PC-3 (cell line): Measurements from ENCODE around the gene FAT2. TPM values are rescaled to one million over a fixed set of nuclear protein-coding genes. Genes with fewer than 3 reads are reported as not detected.
A peak's percentile ranks its signal among the peaks of the same experiment; 100 is the strongest.

ENCODE experiments used
- ATAC-seq: fragments of 200-7000 bp; cut with Tn5 transposase; 2 replicates; pipeline ENCODE4 v1.9.1; 2020; ENCODE audit warnings: mild to moderate bottlenecking, moderate library complexity
- Bru-seq: library from RNA; stranded (reverse); fragments of 400-500 nt; gene quantifications from one replicate; lab custom pipeline; 2021; lab: Mats Ljungman, UMichigan
- BruChase-seq, 2 experiments: library from RNA; stranded (reverse); fragments of 400-500 nt; gene quantifications; one replicate each; lab custom pipeline; 2021; lab: Mats Ljungman, UMichigan
- BruUV-seq: library from RNA; stranded (reverse); fragments of 400-500 nt; replicated peaks from 2 replicates; lab custom pipeline; 2021; lab: Mats Ljungman, UMichigan
- CTCF ChIA-PET: fragments of 300-600 bp; sonication (Branson Sonifier 250); formaldehyde crosslinking; loops from one replicate; lab custom pipeline; 2022; ENCODE audit warnings: antibody characterized with exemption; lab: Charles Lee
- POLR2A ChIA-PET: fragments of 300-600 bp; sonication (Branson Sonifier 250); formaldehyde crosslinking; loops from one replicate; lab custom pipeline; 2022; ENCODE audit warnings: antibody characterized with exemption; ENCODE audit not compliant: unreplicated experiment; lab: Charles Lee
- DNase-seq: peaks from one replicate; pipeline ENCODE4 v3.0.0-alpha.2; 2015
- H2AFZ ChIP-seq: fragments of 300-600 bp; sonication (generic); 2 replicates; pipeline ENCODE4 v1.6.0; 2016; ENCODE audit warnings: antibody characterized with exemption, low read length
- H3F3A ChIP-seq: fragments of 300-600 bp; sonication (generic); one replicate; pipeline ENCODE4 v1.6.0; 2017; ENCODE audit warnings: antibody characterized with exemption, low read length, control low read depth, mild to moderate bottlenecking; ENCODE audit not compliant: unreplicated experiment
- H3K27ac ChIP-seq: fragments of 300-600 bp; sonication (generic); 2 replicates; pipeline ENCODE4 v1.5.1; 2016; ENCODE audit warnings: mild to moderate bottlenecking, low read length
- H3K27me3 ChIP-seq: fragments of 300-600 bp; sonication (generic); 2 replicates; pipeline ENCODE4 v1.6.1; 2016; ENCODE audit warnings: low read length, mixed read lengths
- H3K36me3 ChIP-seq: fragments of 300-600 bp; sonication (generic); 2 replicates; pipeline ENCODE4 v1.6.1; 2016; ENCODE audit warnings: low read depth, mixed run types, low read length, mixed read lengths
- H3K4me1 ChIP-seq: fragments of 300-600 bp; sonication (generic); 2 replicates; pipeline ENCODE4 v1.5.1; 2016; ENCODE audit warnings: low read length; ENCODE audit not compliant: insufficient read depth
- H3K4me2 ChIP-seq: fragments of 300-600 bp; sonication (generic); 2 replicates; pipeline ENCODE4 v1.6.0; 2016; ENCODE audit warnings: low read length
- H3K4me3 ChIP-seq: fragments of 300-600 bp; sonication (generic); 2 replicates; pipeline ENCODE4 v1.5.1; 2016; ENCODE audit warnings: mild to moderate bottlenecking, low read length, mixed read lengths
- H3K79me2 ChIP-seq: fragments of 300-600 bp; sonication (generic); 2 replicates; pipeline ENCODE4 v1.6.1; 2017; ENCODE audit warnings: low read length, mixed read lengths
- H3K9ac ChIP-seq: fragments of 300-600 bp; sonication (generic); 2 replicates; pipeline ENCODE4 v1.6.0; 2016; ENCODE audit warnings: mild to moderate bottlenecking, low read length
- H3K9me2 ChIP-seq: fragments of 300-600 bp; sonication (generic); replicated peaks from 2 replicates; pipeline ENCODE4 v1.6.1; 2016; ENCODE audit warnings: mixed run types, low read length, mixed read lengths
- H3K9me3 ChIP-seq: fragments of 300-600 bp; sonication (generic); 2 replicates; pipeline ENCODE4 v1.6.1; 2016; ENCODE audit warnings: low read length, mixed read lengths
- H4K20me1 ChIP-seq: fragments of 300-600 bp; sonication (generic); 2 replicates; pipeline ENCODE4 v1.6.1; 2016; ENCODE audit warnings: low read length, mixed read lengths
- EZH2 ChIP-seq: fragments of 300-600 bp; sonication (generic); IDR thresholded peaks from one replicate; pipeline ENCODE4 v1.6.1; 2017; ENCODE audit warnings: antibody characterized with exemption, mild to moderate bottlenecking, low read length; ENCODE audit not compliant: unreplicated experiment
- EZH2phosphoT487 ChIP-seq: fragments of 300-600 bp; sonication (generic); IDR thresholded peaks from 2 replicates; pipeline ENCODE4 v1.6.1; 2018; ENCODE audit warnings: mild to moderate bottlenecking, antibody characterized with exemption, low read length, borderline replicate concordance
- intact Hi-C: fragments of 100-400 bp; cut with micrococcal nuclease; formaldehyde crosslinking; loops from 2 replicates; pipeline ENCODE4 v1.9.0; 2023
- long read RNA-seq: library from polyadenylated mRNA; unstranded; transcript quantifications from one replicate; pipeline ENCODE4 v2.0.0, GENCODE V29; 2021; ENCODE audit not compliant: unreplicated experiment
- total RNA-seq: library from RNA; depleted of rRNA; stranded (reverse); fragments of >200 nt; gene quantifications from 2 replicates; pipeline ENCODE4 v1.2.3, GENCODE V29; 2014; rRNA removed
- TF ChIP-seq, protein P1 (sequence below): fragments of 300-600 bp; sonication (generic); conservative IDR thresholded peaks from 2 replicates; pipeline ENCODE4 v1.5.1; 2017; ENCODE audit warnings: antibody characterized with exemption, low read depth, mild to moderate bottlenecking, low read length

Gene FAT2, protein sequence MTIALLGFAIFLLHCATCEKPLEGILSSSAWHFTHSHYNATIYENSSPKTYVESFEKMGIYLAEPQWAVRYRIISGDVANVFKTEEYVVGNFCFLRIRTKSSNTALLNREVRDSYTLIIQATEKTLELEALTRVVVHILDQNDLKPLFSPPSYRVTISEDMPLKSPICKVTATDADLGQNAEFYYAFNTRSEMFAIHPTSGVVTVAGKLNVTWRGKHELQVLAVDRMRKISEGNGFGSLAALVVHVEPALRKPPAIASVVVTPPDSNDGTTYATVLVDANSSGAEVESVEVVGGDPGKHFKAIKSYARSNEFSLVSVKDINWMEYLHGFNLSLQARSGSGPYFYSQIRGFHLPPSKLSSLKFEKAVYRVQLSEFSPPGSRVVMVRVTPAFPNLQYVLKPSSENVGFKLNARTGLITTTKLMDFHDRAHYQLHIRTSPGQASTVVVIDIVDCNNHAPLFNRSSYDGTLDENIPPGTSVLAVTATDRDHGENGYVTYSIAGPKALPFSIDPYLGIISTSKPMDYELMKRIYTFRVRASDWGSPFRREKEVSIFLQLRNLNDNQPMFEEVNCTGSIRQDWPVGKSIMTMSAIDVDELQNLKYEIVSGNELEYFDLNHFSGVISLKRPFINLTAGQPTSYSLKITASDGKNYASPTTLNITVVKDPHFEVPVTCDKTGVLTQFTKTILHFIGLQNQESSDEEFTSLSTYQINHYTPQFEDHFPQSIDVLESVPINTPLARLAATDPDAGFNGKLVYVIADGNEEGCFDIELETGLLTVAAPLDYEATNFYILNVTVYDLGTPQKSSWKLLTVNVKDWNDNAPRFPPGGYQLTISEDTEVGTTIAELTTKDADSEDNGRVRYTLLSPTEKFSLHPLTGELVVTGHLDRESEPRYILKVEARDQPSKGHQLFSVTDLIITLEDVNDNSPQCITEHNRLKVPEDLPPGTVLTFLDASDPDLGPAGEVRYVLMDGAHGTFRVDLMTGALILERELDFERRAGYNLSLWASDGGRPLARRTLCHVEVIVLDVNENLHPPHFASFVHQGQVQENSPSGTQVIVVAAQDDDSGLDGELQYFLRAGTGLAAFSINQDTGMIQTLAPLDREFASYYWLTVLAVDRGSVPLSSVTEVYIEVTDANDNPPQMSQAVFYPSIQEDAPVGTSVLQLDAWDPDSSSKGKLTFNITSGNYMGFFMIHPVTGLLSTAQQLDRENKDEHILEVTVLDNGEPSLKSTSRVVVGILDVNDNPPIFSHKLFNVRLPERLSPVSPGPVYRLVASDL (N-terminal part only)
- not detected in 2 replicates for total RNA-seq
- not detected for Bru-seq, nascent RNA
- percentile 3 among the genes with signal in this experiment for BruChase-seq, experiment 1, labeled RNA remaining after a 6-hour chase
- percentile 1 among the genes with signal in this experiment for BruChase-seq, experiment 2, labeled RNA remaining after a 2-hour chase
- long read RNA-seq, partial matches to known transcripts, result 0 of 1 reads
- long read RNA-seq, other reads (novel, unspliced or antisense), result 1 of 1 reads

DNA sequence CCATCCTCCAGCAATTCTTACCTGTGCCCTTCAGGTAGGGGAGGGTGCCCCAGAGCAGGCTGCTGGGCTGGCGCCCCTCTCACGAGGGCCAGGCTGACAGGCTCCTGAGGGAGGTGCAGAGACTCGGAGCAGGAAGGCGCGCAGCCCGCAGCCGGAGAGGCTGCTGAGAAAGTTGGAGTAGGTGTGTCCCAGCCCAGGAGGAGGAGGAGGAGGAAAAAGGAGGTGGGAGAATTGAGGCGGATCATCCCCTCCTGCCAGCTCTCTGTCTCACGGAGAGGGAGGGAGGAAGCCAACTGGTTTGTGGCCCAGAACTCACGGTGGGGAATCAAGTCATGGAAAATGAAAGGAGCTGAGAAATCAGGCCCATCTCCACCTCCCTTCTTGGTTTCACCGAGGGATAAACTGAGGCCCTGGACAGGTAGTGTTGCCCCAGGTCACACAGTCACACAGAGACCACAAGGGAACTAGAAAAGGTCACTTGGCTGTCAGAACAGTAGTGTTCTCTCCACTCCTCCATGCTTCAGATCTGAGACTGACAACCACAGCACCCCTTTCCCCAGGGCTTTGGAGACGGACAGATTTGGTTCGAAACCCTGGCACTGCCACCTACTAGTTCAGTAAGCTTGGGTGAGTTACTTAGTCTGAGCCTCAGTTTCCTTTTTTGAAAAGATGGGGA lies at the start of gene FAT2:
Gene FAT2, minus strand, starts transcription at position 188 of the 676 bp plus-strand sequence. CDS start 22,400 bp downstream, outside the sequence.
- Histone ChIP-seq H3K36me3 (no peaks in the 10 kb centered on the region), H3K27me3 (no peaks in the 10 kb centered on the region), H3K4me2 (no peak within 1 kb of the TSS), H3K4me1 (no peaks in the 10 kb centered on the region), H3K9ac (no peak within 1 kb of the TSS), H2AFZ (no peak within 1 kb of the TSS), H3K79me2 (no peaks in the 10 kb centered on the region), H4K20me1 (no peaks in the 10 kb centered on the region), H3K27ac (no peak within 1 kb of the TSS), H3K9me2 (no peaks in the 10 kb centered on the region), H3F3A (no peaks in the 10 kb centered on the region), H3K9me3 (no peaks in the 10 kb centered on the region), H3K4me3 (no peak within 1 kb of the TSS)
- DNase-seq (no peak), ATAC-seq (no peak)
- ChIA-PET POLR2A (no interaction called here), CTCF (no interaction called here)
- intact Hi-C loops, result no loop called here
- BruUV-seq, result no TSS peak
- no peak for TF ChIP-seq EZH2
- TF ChIP-seq EZH2phosphoT487, result no peak
- TF ChIP-seq, protein P1, sequence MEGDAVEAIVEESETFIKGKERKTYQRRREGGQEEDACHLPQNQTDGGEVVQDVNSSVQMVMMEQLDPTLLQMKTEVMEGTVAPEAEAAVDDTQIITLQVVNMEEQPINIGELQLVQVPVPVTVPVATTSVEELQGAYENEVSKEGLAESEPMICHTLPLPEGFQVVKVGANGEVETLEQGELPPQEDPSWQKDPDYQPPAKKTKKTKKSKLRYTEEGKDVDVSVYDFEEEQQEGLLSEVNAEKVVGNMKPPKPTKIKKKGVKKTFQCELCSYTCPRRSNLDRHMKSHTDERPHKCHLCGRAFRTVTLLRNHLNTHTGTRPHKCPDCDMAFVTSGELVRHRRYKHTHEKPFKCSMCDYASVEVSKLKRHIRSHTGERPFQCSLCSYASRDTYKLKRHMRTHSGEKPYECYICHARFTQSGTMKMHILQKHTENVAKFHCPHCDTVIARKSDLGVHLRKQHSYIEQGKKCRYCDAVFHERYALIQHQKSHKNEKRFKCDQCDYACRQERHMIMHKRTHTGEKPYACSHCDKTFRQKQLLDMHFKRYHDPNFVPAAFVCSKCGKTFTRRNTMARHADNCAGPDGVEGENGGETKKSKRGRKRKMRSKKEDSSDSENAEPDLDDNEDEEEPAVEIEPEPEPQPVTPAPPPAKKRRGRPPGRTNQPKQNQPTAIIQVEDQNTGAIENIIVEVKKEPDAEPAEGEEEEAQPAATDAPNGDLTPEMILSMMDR, result no peak

DNA sequence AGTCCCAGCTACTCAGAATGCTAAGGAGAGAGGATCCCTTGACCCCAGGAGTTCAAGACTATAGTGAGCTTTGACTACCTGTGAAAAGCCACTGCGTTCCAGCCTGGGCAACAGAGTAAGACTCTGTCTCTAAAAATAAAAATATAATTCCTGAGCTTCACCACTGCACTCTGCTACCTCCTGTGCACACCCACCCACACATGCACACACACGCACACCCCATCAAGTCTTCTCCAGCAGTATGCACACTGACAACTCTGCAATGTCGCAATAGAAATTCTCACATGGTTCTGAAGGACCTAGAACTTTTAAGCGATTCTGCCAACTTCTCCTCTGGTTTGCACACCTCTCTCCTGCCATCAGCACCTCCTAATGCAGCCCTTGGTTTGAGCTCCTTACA lies 47.5 kb upstream of the FAT2 start:
- Histone ChIP-seq H3F3A (no peaks in the 10 kb centered on the region), H3K9me2 (no peaks in the 10 kb centered on the region), H4K20me1 (no peaks in the 10 kb centered on the region), H3K36me3 (no peaks in the 10 kb centered on the region), H2AFZ (no peak overlapping the region), H3K27ac (no peak overlapping the region), H3K79me2 (no peaks in the 10 kb centered on the region), H3K4me2 (no peak overlapping the region), H3K4me3 (no peak overlapping the region), H3K9ac (no peak overlapping the region), H3K4me1 (no peaks in the 10 kb centered on the region), H3K27me3 (peaks cover 35% of the 10 kb centered on the region), H3K9me3 (no peaks in the 10 kb centered on the region)
- CTCF ChIA-PET, result no interaction called here
- ATAC-seq (no peak), DNase-seq (no peak)
- TF ChIP-seq EZH2 (no peak), EZH2phosphoT487 (no peak)
- TF ChIP-seq, protein P1, result no peak
- POLR2A ChIA-PET, result no interaction called here
- intact Hi-C loops, result no loop called here
- no TSS peak for BruUV-seq
